ENCODE measurements around the gene DHCR24.

The DHCR24 gene

DNA sequence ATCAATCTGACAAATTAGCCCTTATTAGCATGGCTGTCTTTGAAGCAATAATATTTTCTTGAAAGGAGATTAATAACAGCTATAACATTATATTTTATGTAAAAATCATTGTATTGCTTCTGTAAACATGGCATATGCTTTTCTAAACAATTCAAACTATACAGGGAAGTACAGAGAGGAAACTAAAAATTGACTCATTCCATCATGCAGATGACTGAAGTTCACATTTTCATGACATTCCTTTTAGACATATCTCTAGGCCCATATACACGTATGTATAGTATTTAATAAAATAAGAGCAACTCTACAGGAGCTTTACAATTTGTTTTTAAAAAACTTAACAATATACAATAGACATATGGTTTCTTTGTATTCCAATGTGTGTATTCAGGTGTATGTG is 5.6 kb upstream of the DHCR24 start:
- Histone ChIP-seq H3K27ac (no peak overlapping the region), H3K27me3 (no peaks in the 10 kb centered on the region), H3K4me3 (no peak overlapping the region), H3K4me1 (peaks cover 0 to 5% (median 2%) of the 10 kb centered on the region in 4 donors), H3K9me3 (no peaks in the 10 kb centered on the region), H3K36me3 (no peaks in the 10 kb centered on the region)
- TF ChIP-seq, protein P1, sequence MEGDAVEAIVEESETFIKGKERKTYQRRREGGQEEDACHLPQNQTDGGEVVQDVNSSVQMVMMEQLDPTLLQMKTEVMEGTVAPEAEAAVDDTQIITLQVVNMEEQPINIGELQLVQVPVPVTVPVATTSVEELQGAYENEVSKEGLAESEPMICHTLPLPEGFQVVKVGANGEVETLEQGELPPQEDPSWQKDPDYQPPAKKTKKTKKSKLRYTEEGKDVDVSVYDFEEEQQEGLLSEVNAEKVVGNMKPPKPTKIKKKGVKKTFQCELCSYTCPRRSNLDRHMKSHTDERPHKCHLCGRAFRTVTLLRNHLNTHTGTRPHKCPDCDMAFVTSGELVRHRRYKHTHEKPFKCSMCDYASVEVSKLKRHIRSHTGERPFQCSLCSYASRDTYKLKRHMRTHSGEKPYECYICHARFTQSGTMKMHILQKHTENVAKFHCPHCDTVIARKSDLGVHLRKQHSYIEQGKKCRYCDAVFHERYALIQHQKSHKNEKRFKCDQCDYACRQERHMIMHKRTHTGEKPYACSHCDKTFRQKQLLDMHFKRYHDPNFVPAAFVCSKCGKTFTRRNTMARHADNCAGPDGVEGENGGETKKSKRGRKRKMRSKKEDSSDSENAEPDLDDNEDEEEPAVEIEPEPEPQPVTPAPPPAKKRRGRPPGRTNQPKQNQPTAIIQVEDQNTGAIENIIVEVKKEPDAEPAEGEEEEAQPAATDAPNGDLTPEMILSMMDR (IDR thresholded peaks at IDR 0.05): no peak
- no peak for DNase-seq
- intact Hi-C loops (cut with DNase I; ENCODE audit: low total_unique reads): no loop called here

DNA sequence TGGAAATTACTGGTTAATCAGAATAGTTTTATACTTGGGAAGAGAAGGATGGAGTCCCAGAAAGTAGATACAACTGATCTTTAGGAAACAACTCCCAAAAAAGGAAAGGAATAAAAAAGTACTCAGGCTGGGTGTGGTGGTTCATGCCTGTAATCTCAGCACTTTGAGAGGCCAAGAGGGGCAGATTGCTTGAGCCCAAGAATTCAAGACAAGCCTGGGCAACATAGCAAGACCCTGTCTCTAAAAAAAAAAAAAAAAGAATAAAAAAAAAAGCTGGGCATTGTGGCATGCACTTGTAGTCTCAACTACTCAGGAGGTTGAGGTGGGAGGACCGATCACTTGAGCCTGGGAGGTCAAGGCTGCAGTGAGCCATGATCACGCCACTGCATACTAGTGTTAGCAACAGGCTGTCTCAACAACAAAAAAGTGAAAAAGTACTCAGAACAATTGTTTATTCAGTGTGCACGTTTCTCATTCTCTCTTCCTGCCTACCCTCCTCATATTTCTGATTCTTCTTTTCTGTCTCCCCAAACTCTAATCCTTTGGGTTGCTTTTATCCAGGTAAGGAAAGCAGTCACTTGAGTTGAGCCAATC is 2.2 kb upstream of the DHCR24 start:
- H3K36me3 ChIP-seq: no peaks in the 10 kb centered on the region
- H3K4me3 ChIP-seq: no peak overlapping the region
- no peaks in the 10 kb centered on the region for H3K27me3 ChIP-seq
- TF ChIP-seq, protein P1 (IDR thresholded peaks at IDR 0.05): no peak
- no peaks in the 10 kb centered on the region for H3K9me3 ChIP-seq
- H3K4me1 ChIP-seq: peaks cover 0 to 34% (median 16%) of the 10 kb centered on the region in 4 donors
- intact Hi-C loops (cut with DNase I; ENCODE audit: low total_unique reads): no loop called here
- DNase-seq: no peak
- H3K27ac ChIP-seq: no peak overlapping the region

DNA sequence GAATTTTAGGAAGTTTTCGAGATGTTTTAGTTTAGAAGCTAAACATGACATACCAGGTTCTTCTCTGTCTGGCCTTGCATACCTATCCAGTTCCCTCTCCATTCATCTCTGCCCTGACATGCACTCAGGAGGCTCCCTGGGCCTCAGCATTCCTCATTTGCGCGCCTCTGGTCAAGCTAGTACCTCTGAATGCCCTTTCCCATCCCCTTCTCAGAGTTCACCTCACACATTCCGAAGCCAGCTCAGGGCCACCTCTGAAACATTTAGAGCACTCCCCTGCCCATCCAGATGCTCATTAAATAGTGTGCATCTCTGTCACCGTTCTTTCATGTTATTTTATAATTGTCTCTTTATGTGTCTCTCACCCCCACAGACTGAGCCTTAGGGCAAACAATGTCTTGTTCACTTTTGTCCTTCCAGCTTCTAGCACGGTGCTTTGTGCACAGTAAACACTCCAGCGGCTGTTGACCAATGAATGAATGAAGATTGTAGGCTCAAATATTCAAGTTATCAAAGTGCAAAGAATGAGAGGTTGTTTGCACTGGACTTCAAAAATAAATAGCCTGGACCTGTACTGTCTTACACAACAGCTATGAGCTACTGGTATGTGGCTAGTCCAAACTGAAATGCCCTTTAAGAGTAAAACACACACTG is 1.2 kb upstream of the DHCR24 start:
- Histone ChIP-seq H3K4me3 (no peak overlapping the region), H3K27ac (no peak overlapping the region), H3K27me3 (no peaks in the 10 kb centered on the region), H3K36me3 (peaks cover 0 to 3% (median 0%) of the 10 kb centered on the region in 3 donors), H3K9me3 (no peaks in the 10 kb centered on the region), H3K4me1 (peaks cover 0 to 42% (median 16%) of the 10 kb centered on the region in 4 donors)
- intact Hi-C loops (cut with DNase I; ENCODE audit: low total_unique reads): no loop called here
- TF ChIP-seq, protein P1 (IDR thresholded peaks at IDR 0.05): no peak
- no peak for DNase-seq

DNA sequence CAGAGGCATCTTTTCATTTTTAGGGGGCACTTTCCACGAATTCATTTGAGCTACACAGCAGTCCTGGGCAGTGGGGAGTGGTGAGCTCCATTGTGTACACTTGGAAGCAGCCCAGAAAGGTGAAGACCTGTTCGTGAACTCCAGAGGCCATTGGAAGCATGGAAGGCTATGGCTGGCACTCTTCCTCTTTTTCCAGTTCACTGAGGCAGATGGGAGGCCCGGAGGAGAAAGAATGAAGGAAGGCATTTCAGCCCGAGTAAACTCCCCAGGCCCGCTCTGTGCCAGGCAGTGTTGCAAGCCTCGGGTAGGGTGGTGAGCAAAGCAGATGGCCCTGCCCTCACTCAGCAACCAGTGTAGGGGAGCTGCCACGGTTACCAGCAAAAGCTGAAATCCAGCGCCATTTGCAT is 673 bp upstream of the DHCR24 start:
- TF ChIP-seq, protein P1 (IDR thresholded peaks at IDR 0.05): no peak
- no peaks in the 10 kb centered on the region for H3K9me3 ChIP-seq
- intact Hi-C loops (cut with DNase I; ENCODE audit: low total_unique reads): no loop called here
- H3K4me1 ChIP-seq: peaks cover 0 to 42% (median 16%) of the 10 kb centered on the region in 4 donors
- peak overlapping the region; percentile 70 to 92 for H3K4me3 ChIP-seq
- peak overlapping the region; percentile 54 to 62 for H3K27ac ChIP-seq
- H3K36me3 ChIP-seq: peaks cover 0 to 5% (median 0%) of the 10 kb centered on the region in 3 donors
- DNase-seq: peak in 1 of 2 donors; percentile 52
- no peaks in the 10 kb centered on the region for H3K27me3 ChIP-seq

DNA sequence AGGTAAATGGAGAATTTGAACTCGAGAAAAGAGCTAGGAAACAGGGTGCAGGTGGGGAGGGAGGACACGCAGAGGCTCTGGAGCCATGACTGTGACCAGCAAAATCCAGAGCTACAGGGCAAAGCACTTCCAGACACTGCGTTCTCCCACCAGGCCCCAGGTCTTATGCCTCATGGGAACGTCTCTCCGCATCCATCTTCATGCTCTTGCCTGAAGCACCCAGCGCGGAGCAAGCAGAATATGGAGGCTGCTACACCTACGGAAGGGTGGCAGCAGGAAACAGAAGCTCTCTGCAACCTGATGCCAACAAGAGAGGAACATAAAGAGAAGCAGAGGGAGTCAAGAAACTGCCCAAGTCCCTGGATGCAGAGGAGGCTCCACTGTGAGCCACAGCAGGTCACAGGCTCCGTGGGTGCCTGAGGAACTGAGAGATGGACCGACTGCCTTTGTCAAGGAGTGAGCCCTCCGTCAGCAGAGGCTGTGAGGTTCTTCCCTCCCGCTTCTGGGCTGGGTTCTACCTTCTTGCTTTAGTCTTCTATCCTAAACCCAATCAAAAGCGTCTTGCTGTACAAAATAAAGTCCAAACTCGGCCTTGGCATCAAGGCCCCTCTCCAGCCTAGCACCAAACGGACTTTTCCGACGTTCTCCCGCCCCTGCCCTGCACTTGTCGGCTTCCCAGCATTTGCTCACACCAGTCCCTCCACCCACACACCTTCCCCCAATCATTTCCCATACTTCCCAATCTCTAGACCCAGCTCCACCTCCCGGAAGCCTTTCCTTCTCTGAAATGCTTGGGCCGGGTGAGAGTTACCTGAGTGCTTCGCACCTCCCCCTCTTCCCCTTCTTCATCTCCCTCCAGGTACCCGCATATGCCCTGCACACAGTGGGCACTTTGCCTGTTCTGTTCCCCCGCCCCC is 930 bp downstream of the DHCR24 start:
- Histone ChIP-seq H3K9me3 (no peaks in the 10 kb centered on the region), H3K4me1 (peaks cover 0 to 42% (median 16%) of the 10 kb centered on the region in 4 donors), H3K27ac (peak overlapping the region; percentile 54 to 62), H3K4me3 (peak overlapping the region; percentile 70 to 92), H3K36me3 (peaks cover 0 to 5% (median 0%) of the 10 kb centered on the region in 3 donors), H3K27me3 (no peaks in the 10 kb centered on the region)
- no peak for DNase-seq
- TF ChIP-seq, protein P1 (IDR thresholded peaks at IDR 0.05): no peak
- intact Hi-C loops (cut with DNase I; ENCODE audit: low total_unique reads): no loop called here

All from tibial artery (tissue), 4 donors.